HepG2 (cell line): ENCODE results near the gene ASH1L. TPM values are rescaled to one million over a fixed set of nuclear protein-coding genes. Genes with fewer than 3 reads are reported as not detected.

Experiments
- ATAC-seq: fragments of 200-7000 bp; cut with Tn5 transposase; 3 replicates; pipeline ENCODE4 v1.9.1; 2020; ENCODE audit warnings: mild to moderate bottlenecking, moderate library complexity
- BruUV-seq: library from RNA; stranded (reverse); fragments of 400-500 nt; replicated peaks from 2 replicates; lab custom pipeline; 2021; lab: Mats Ljungman, UMichigan
- CTCF ChIA-PET: fragments of 300-600 bp; formaldehyde crosslinking; extraction: SDS; loops from one replicate; lab custom pipeline; 2021; ENCODE audit warnings: low total read pairs, inconsistent platforms, low intra/inter-chr PET ratio; lab: Yijun Ruan, JAX
- POLR2A ChIA-PET: fragments of 350-600 bp; sonication (Branson Sonifier 250); formaldehyde crosslinking; loops from one replicate; lab custom pipeline; 2020; ENCODE audit warnings: antibody characterized with exemption, inconsistent platforms; lab: Yijun Ruan, JAX
- DNase-seq: peaks from one replicate; pipeline ENCODE4 v3.0.0-alpha.2; 2015; ENCODE audit warnings: low spot score
- FAIRE-seq: peaks from 3 replicates; lab custom pipeline; 2011; peaks lifted over from hg19 to GRCh38; lab: Jason Lieb, UNC
- H2AFZ ChIP-seq: one replicate; pipeline ENCODE4 v1.6.1; 2011; ENCODE audit warnings: low read length, inconsistent platforms
- H3K27ac ChIP-seq: fragments of 300-600 bp; 3 replicates; pipeline ENCODE4 v1.8.0; 2011; ENCODE audit warnings: mixed run types, mild to moderate bottlenecking, mixed read lengths, low read length, inconsistent platforms; ENCODE audit not compliant: insufficient read depth; ENCODE audit errors: extremely low read length
- H3K27me3 ChIP-seq, 2 experiments: fragments of 200-600 bp in 1 of 2; 2 replicates in 1 of 2; 3 replicates in 1 of 2; pipeline versions ENCODE4 v1.6.0 to v1.8.0; 2011; ENCODE audit warnings: low read length in 2 of 2, mild to moderate bottlenecking in 2 of 2, moderate library complexity in 2 of 2, inconsistent platforms in 1 of 2; ENCODE audit not compliant: insufficient read depth in 2 of 2, control insufficient read depth in 1 of 2
- H3K36me3 ChIP-seq, 2 experiments: fragments of 200-600 bp in 1 of 2; replicated peaks in 1 of 2; 2 replicates in 1 of 2; 3 replicates in 1 of 2; pipeline versions ENCODE4 v1.5.1 to v1.8.0; 2011; ENCODE audit warnings: low read length in 2 of 2, inconsistent platforms in 1 of 2; ENCODE audit not compliant: insufficient read depth in 2 of 2, control insufficient read depth in 1 of 2
- H3K4me1 ChIP-seq: 2 replicates; pipeline ENCODE4 v1.5.1; 2012; ENCODE audit warnings: low read length, inconsistent platforms; ENCODE audit not compliant: insufficient read depth
- H3K4me2 ChIP-seq: 2 replicates; pipeline ENCODE4 v1.6.0; 2011; ENCODE audit warnings: low read depth, low read length, inconsistent platforms
- H3K4me3 ChIP-seq, 3 experiments: fragments of 200-600 bp in 1 of 3; sonication (generic), shearing (Covaris generic) in 1 of 3; replicated peaks in 1 of 3; 2 replicates each; pipeline ENCODE4 v1.5.1; 2011 to 2016; ENCODE audit warnings: low read length in 3 of 3, inconsistent platforms in 2 of 3, low read depth in 2 of 3, mild to moderate bottlenecking in 2 of 3, control low read depth in 1 of 3, mixed read lengths in 1 of 3; ENCODE audit not compliant: insufficient read depth in 1 of 3
- H3K79me2 ChIP-seq: one replicate; pipeline ENCODE4 v1.6.1; 2011; ENCODE audit warnings: low read length, inconsistent platforms; ENCODE audit not compliant: insufficient read depth
- H3K9ac ChIP-seq: 2 replicates; pipeline ENCODE4 v1.6.0; 2011; ENCODE audit warnings: mild to moderate bottlenecking, low read depth, low read length, inconsistent platforms; ENCODE audit not compliant: insufficient read depth
- H3K9me3 ChIP-seq: 2 replicates; pipeline ENCODE4 v1.5.1; 2012; ENCODE audit warnings: mild to moderate bottlenecking, low read length
- H4K20me1 ChIP-seq: 2 replicates; pipeline ENCODE4 v1.6.0; 2011; ENCODE audit warnings: inconsistent platforms, mild to moderate bottlenecking, low read length, moderate library complexity; ENCODE audit not compliant: insufficient read depth
- ATF1 ChIP-seq: IDR thresholded peaks from 2 replicates; pipeline ENCODE4 v1.6.1; 2016; ENCODE audit warnings: mild to moderate bottlenecking, control low read depth
- FOXP1 ChIP-seq, 2 experiments: fragments of 450-650 bp in 1 of 2; IDR thresholded peaks; 2 replicates each; pipeline ENCODE4 v1.6.1; 2017 to 2018; ENCODE audit warnings: antibody characterized with exemption in 1 of 2
- ONECUT2 ChIP-seq: sonication (generic); formaldehyde crosslinking; IDR thresholded peaks from 2 replicates; pipeline ENCODE4 v1.4.0; 2020; ENCODE audit warnings: missing genetic modification reagents
- POGK ChIP-seq: sonication (generic); formaldehyde crosslinking; conservative IDR thresholded peaks from 2 replicates; pipeline ENCODE4 v1.8.0; 2022; ENCODE audit warnings: mild to moderate bottlenecking, moderate library complexity, missing genetic modification reagents
- SIN3A ChIP-seq: IDR thresholded peaks from 2 replicates; pipeline ENCODE4 v1.6.1; 2011; ENCODE audit warnings: low read depth, mild to moderate bottlenecking, control low read depth, low read length, borderline replicate concordance
- SRY ChIP-seq: sonication (generic); formaldehyde crosslinking; IDR thresholded peaks from 2 replicates; pipeline ENCODE4 v1.8.0; 2022; ENCODE audit warnings: mild to moderate bottlenecking, missing genetic modification reagents
- TBX3 ChIP-seq: fragments of 450-650 bp; IDR thresholded peaks from 2 replicates; pipeline ENCODE4 v1.6.1; 2017; ENCODE audit warnings: antibody characterized with exemption, mild to moderate bottlenecking, inconsistent platforms, borderline replicate concordance
- THAP9 ChIP-seq: sonication (generic); formaldehyde crosslinking; IDR thresholded peaks from 2 replicates; pipeline ENCODE4; 2020; ENCODE audit warnings: missing genetic modification reagents, mild to moderate bottlenecking, borderline replicate concordance
- ZBTB4 ChIP-seq: sonication (generic); formaldehyde crosslinking; IDR thresholded peaks from 2 replicates; pipeline ENCODE4 v1.4.0; 2020; ENCODE audit warnings: missing genetic modification reagents, mild to moderate bottlenecking, borderline replicate concordance
- ZBTB8A ChIP-seq: sonication (generic); formaldehyde crosslinking; IDR thresholded peaks from 2 replicates; pipeline ENCODE4 v1.4.0; 2020; ENCODE audit warnings: mild to moderate bottlenecking, low read depth, missing genetic modification reagents, borderline replicate concordance
- ZNF292 ChIP-seq: sonication (generic); formaldehyde crosslinking; IDR thresholded peaks from 2 replicates; pipeline ENCODE4 v1.8.1; 2022; ENCODE audit warnings: mild to moderate bottlenecking, low read depth, missing genetic modification reagents, borderline replicate concordance
- ZNF557 ChIP-seq: sonication (generic); formaldehyde crosslinking; IDR thresholded peaks from 2 replicates; pipeline ENCODE4 v1.4.0; 2020; ENCODE audit warnings: missing genetic modification reagents
- ZNF891 ChIP-seq: sonication (generic); formaldehyde crosslinking; IDR thresholded peaks from 2 replicates; pipeline ENCODE4 v1.5.0; 2020; ENCODE audit warnings: mild to moderate bottlenecking, missing genetic modification reagents
- WGBS: methylation state at CpG from one replicate; pipeline ENCODE4 v1.1.6; 2017; ENCODE audit warnings: low lambda C conversion rate; 5-methylcytosine and 5-hydroxymethylcytosine counted together
- in situ Hi-C: cut with HindIII; loops from 2 replicates; pipeline ENCODE4 v1.10.0; 2017; ENCODE audit warnings: low pct_unique_long_range_greater_than_20kb; ENCODE audit not compliant: extremely low pct_ligation_motif_present
- intact Hi-C: fragments of 100-400 bp; cut with micrococcal nuclease; formaldehyde crosslinking; loops from one replicate; pipeline ENCODE4 v1.10.0; 2022; ENCODE audit not compliant: unreplicated experiment
- polyA plus RNA-seq, 8 experiments: library from polyadenylated mRNA; depleted of rRNA in 3 of 8; stranded (reverse) in 7 of 8; unstranded in 1 of 8; fragments of >200 nt; fragmentation: Illumina TruSeq in 4 of 8; extraction: Trizol in 4 of 8; gene quantifications; 2 replicates each; pipeline versions ENCODE4 v1.2.1 to v1.2.3, GENCODE V29; 2011 to 2016; ENCODE audit warnings: low read depth in 4 of 8, missing spikeins in 1 of 8, mixed read lengths in 1 of 8; ENCODE audit not compliant: insufficient read depth in 1 of 8
- total RNA-seq, 5 experiments: library from RNA; depleted of rRNA; stranded (reverse); fragments of >200 nt; fragmentation: Illumina TruSeq; extraction: Trizol; gene quantifications; 2 replicates each; pipeline ENCODE4 v1.2.3, GENCODE V29; 2016; ENCODE audit warnings: low read depth in 1 of 5

Gene ASH1L
- total and polyA plus RNA-seq, 2 of the 13 experiments (the other 11 are each of a cell fraction or from before 2014, with no cell fraction given) = 10.2 to 15.3 TPM

- Histone ChIP-seq H3K27me3 (no peaks in the 10 kb centered on the region), H3K9ac (no peak overlapping the region), H3K4me3 (no peak overlapping the region), H4K20me1 (no peaks in the 10 kb centered on the region), H3K4me1 (no peaks in the 10 kb centered on the region), H3K79me2 (no peaks in the 10 kb centered on the region), H3K36me3 (peaks cover 2 to 14% of the 10 kb centered on the region in 2 experiments; a peak in 4 of 5 replicates), H3K27ac (no peak overlapping the region), H2AFZ (no peak overlapping the region), H3K9me3 (peaks cover 14% of the 10 kb centered on the region)
- CTCF ChIA-PET = no interaction called here
- in situ Hi-C loops (no loop called here), intact Hi-C loops (no loop called here)
- POLR2A ChIA-PET = no interaction called here
- WGBS = 95% methylated on average over 2 of the region's 2 CpGs
- no TSS peak for BruUV-seq
- no peak for ATAC-seq
- TF ChIP-seq ATF1 (CRISPR knock-in tag) (no peak), ZNF292 (CRISPR knock-in tag) (no peak), ZBTB8A (CRISPR knock-in tag) (no peak), SRY (CRISPR knock-in tag) (no peak), ZNF891 (no peak), POGK (CRISPR knock-in tag) (no peak), SIN3A (no peak), ONECUT2 (CRISPR knock-in tag) (no peak), ZBTB4 (CRISPR knock-in tag) (no peak), THAP9 (CRISPR knock-in tag) (no peak), FOXP1 (IDR thresholded peaks at IDR 0.05) (no peak), FOXP1 (CRISPR knock-in tag; IDR thresholded peaks at IDR 0.05) (no peak), ZNF557 (no peak), TBX3 (no peak)
- TF ChIP-seq, all 625 proteins: peak for 0
- no peak overlapping the region for H3K4me2 ChIP-seq
- FAIRE-seq (no peak), DNase-seq (no peak)
These were observed 90.0 kb downstream of the ASH1L start for GRCh38 chr1:155472491-155473083.
